CD4-positive, alpha-beta memory T cell (primary cell): Measurements from ENCODE around the gene CTBP2. TPM values are rescaled to one million over a fixed set of nuclear protein-coding genes. Genes with fewer than 3 reads are reported as not detected.

Experiments
- CTCF ChIA-PET: fragments of 350-600 bp; sonication (Branson Sonifier 250); formaldehyde crosslinking; loops from one replicate; lab custom pipeline; 2021; ENCODE audit warnings: inconsistent platforms; ENCODE audit not compliant: partially characterized antibody; lab: Charles Lee
- POLR2A ChIA-PET: fragments of 350-600 bp; sonication (Branson Sonifier 250); formaldehyde crosslinking; loops from one replicate; lab custom pipeline; 2021; ENCODE audit not compliant: partially characterized antibody; lab: Charles Lee
- DNase-seq, 5 donors: peaks; one replicate each; pipeline versions ENCODE4 v3.0.0 to v3.0.0-alpha.2; 2020 to 2022; ENCODE audit warnings: mixed read lengths in 1 of 5
- H3K27ac ChIP-seq: one replicate; pipeline ENCODE4 v1.7.0; 2013; ENCODE audit warnings: low read depth, low read length
- H3K27me3 ChIP-seq: 2 replicates; pipeline ENCODE4 v1.7.0; 2013; ENCODE audit warnings: mild to moderate bottlenecking, low read length, moderate library complexity; ENCODE audit not compliant: insufficient read depth
- H3K36me3 ChIP-seq: 2 replicates; pipeline ENCODE4 v1.7.0; 2013; ENCODE audit warnings: mild to moderate bottlenecking, low read length, moderate library complexity; ENCODE audit not compliant: insufficient read depth
- H3K4me1 ChIP-seq: 2 replicates; pipeline ENCODE4 v1.7.0; 2013; ENCODE audit warnings: mild to moderate bottlenecking, low read length, moderate library complexity; ENCODE audit not compliant: insufficient read depth
- H3K4me3 ChIP-seq, 2 donors: one replicate each; pipeline ENCODE4 v1.7.0; 2013; ENCODE audit warnings: low read length in 2 of 2, mild to moderate bottlenecking in 1 of 2
- H3K9me3 ChIP-seq, 2 donors: one replicate each; pipeline ENCODE4 v1.7.0; 2013; ENCODE audit warnings: low read length in 2 of 2, control low read depth in 1 of 2; ENCODE audit not compliant: control insufficient read depth in 1 of 2
- H3K27ac Mint-ChIP-seq, 7 donors: one replicate each; pipeline ENCODE4 v1.8.0; 2020 to 2021; ENCODE audit warnings: mixed read lengths in 7 of 7, mild to moderate bottlenecking in 6 of 7, inconsistent platforms in 3 of 7, moderate library complexity in 3 of 7
- H3K27me3 Mint-ChIP-seq, 2 donors: one replicate each; pipeline ENCODE4 v1.8.0; 2020 to 2021; ENCODE audit warnings: mixed read lengths in 2 of 2
- H3K36me3 Mint-ChIP-seq, 2 donors: one replicate each; pipeline ENCODE4 v1.8.0; 2020 to 2021; ENCODE audit warnings: mixed read lengths in 2 of 2, inconsistent platforms in 1 of 2, mild to moderate bottlenecking in 1 of 2
- H3K4me1 Mint-ChIP-seq, 4 donors: one replicate each; pipeline ENCODE4 v1.8.0; 2020 to 2021; ENCODE audit warnings: mixed read lengths in 4 of 4, mild to moderate bottlenecking in 1 of 4
- H3K4me3 Mint-ChIP-seq, 8 donors: one replicate each; pipeline ENCODE4 v1.8.0; 2020 to 2021; ENCODE audit warnings: mixed read lengths in 8 of 8, mild to moderate bottlenecking in 7 of 8, moderate library complexity in 6 of 8, inconsistent platforms in 3 of 8
- H3K9me3 Mint-ChIP-seq, 8 donors: one replicate each; pipeline ENCODE4 v1.8.0; 2020 to 2021; ENCODE audit warnings: mixed read lengths in 8 of 8, mild to moderate bottlenecking in 5 of 8, inconsistent platforms in 3 of 8, moderate library complexity in 1 of 8
- intact Hi-C: fragments of 100-400 bp; cut with micrococcal nuclease; formaldehyde crosslinking; loops from one replicate; pipeline ENCODE4 v1.15.1; 2023
- polyA plus RNA-seq, 2 donors: library from polyadenylated mRNA; unstranded; fragments of 300-500 nt; fragmentation: Illumina TruSeq; gene quantifications; one replicate each; pipeline ENCODE4 v1.2.3, GENCODE V29; 2021
- total RNA-seq, 2 experiments: library from RNA; stranded (reverse); gene quantifications; one replicate each; pipeline ENCODE4 v1.2.3, GENCODE V29; 2021

CTBP2 gene
- total and polyA plus RNA-seq, 4 experiments from 2014 or later: 0.16 to 0.97 (median 0.61) TPM; not detected in 1

DNA sequence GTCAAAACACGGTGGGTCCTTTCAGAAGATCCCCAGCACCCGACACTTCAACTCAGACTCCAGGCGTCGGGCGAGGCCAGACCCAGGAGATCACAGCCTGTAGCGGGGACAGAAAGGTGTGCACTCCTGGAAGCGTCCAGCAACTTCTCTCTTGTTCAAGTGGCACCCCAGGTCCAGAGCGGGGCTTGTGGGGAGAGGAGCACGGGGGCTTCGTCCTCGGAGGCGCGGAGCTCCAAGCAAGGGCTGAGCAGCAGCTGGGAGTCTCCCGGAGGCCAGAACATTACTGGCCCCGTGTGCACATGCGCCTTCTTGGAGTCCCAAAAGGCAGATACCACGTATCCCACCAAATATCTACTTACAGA is 163.5 kb downstream of the CTBP2 start:
- no peak for DNase-seq

GRCh38 chr10:124996127-124996853 is 164.1 kb downstream of the CTBP2 start:
- ChIA-PET POLR2A (no interaction called here), CTCF (no interaction called here)
- Mint-ChIP-seq H3K4me3 (no peak overlapping the region), H3K27me3 (no peaks in the 10 kb centered on the region), H3K4me1 (peaks cover 0 to 2% (median 0%) of the 10 kb centered on the region in 4 donors), H3K36me3 (no peaks in the 10 kb centered on the region), H3K9me3 (no peaks in the 10 kb centered on the region), H3K27ac (peak overlapping the region in 1 of 7 donors; percentile 41)
- no peaks in the 10 kb centered on the region for H3K9me3 ChIP-seq
- no peaks in the 10 kb centered on the region for H3K27me3 ChIP-seq
- no peaks in the 10 kb centered on the region for H3K4me1 ChIP-seq
- H3K36me3 ChIP-seq: no peaks in the 10 kb centered on the region
- no peak for DNase-seq
- intact Hi-C loops: no loop called here
- no peak overlapping the region for H3K27ac ChIP-seq
- no peak overlapping the region for H3K4me3 ChIP-seq

More for the DNA sequence above, 163.5 kb downstream of the CTBP2 start:
- no peaks in the 10 kb centered on the region for H3K36me3 Mint-ChIP-seq
- H3K27me3 Mint-ChIP-seq: no peaks in the 10 kb centered on the region
- H3K9me3 Mint-ChIP-seq: no peaks in the 10 kb centered on the region
- H3K27me3 ChIP-seq: no peaks in the 10 kb centered on the region
- no peaks in the 10 kb centered on the region for H3K9me3 ChIP-seq
- no peak overlapping the region for H3K4me3 Mint-ChIP-seq
- CTCF ChIA-PET: no interaction called here
- H3K27ac Mint-ChIP-seq: no peak overlapping the region
- H3K4me1 Mint-ChIP-seq: peaks cover 0 to 2% (median 0%) of the 10 kb centered on the region in 4 donors
- no peaks in the 10 kb centered on the region for H3K36me3 ChIP-seq
- no peaks in the 10 kb centered on the region for H3K4me1 ChIP-seq
- H3K4me3 ChIP-seq: no peak overlapping the region
- POLR2A ChIA-PET: no interaction called here
- no peak overlapping the region for H3K27ac ChIP-seq
- intact Hi-C loops: no loop called here

- no peak overlapping the region for H3K4me3 ChIP-seq
- Mint-ChIP-seq H3K36me3 (peaks cover under 1 to 2% of the 10 kb centered on the region in 2 donors), H3K4me1 (peaks cover 0 to 2% (median 0%) of the 10 kb centered on the region in 4 donors), H3K4me3 (no peak overlapping the region), H3K27ac (peak overlapping the region in 1 of 7 donors; percentile 8), H3K27me3 (no peaks in the 10 kb centered on the region), H3K9me3 (no peaks in the 10 kb centered on the region)
- intact Hi-C loops: no loop called here
- H3K36me3 ChIP-seq: no peaks in the 10 kb centered on the region
- H3K27me3 ChIP-seq: no peaks in the 10 kb centered on the region
- CTCF ChIA-PET: no interaction called here
- no peak overlapping the region for H3K27ac ChIP-seq
- H3K9me3 ChIP-seq: no peaks in the 10 kb centered on the region
- no peak for DNase-seq
- H3K4me1 ChIP-seq: no peaks in the 10 kb centered on the region
- POLR2A ChIA-PET: no interaction called here
These were observed 164.8 kb downstream of the CTBP2 start for GRCh38 chr10:124995605-124996004.

GRCh38 chr10:124994573-124995473 is 165.5 kb downstream of the CTBP2 start:
- Histone ChIP-seq H3K9me3 (no peaks in the 10 kb centered on the region), H3K27me3 (no peaks in the 10 kb centered on the region), H3K4me1 (no peaks in the 10 kb centered on the region), H3K27ac (no peak overlapping the region), H3K36me3 (no peaks in the 10 kb centered on the region), H3K4me3 (no peak overlapping the region)
- intact Hi-C loops: no loop called here
- no peak overlapping the region for H3K4me3 Mint-ChIP-seq
- H3K36me3 Mint-ChIP-seq: peaks cover 4 to 5% of the 10 kb centered on the region in 2 donors
- no peak for DNase-seq
- no peaks in the 10 kb centered on the region for H3K27me3 Mint-ChIP-seq
- H3K27ac Mint-ChIP-seq: peak overlapping the region in 1 of 7 donors; percentile 8
- CTCF ChIA-PET: no interaction called here
- POLR2A ChIA-PET: no interaction called here
- H3K4me1 Mint-ChIP-seq: peaks cover 0 to 2% (median 0%) of the 10 kb centered on the region in 4 donors
- H3K9me3 Mint-ChIP-seq: no peaks in the 10 kb centered on the region

DNA sequence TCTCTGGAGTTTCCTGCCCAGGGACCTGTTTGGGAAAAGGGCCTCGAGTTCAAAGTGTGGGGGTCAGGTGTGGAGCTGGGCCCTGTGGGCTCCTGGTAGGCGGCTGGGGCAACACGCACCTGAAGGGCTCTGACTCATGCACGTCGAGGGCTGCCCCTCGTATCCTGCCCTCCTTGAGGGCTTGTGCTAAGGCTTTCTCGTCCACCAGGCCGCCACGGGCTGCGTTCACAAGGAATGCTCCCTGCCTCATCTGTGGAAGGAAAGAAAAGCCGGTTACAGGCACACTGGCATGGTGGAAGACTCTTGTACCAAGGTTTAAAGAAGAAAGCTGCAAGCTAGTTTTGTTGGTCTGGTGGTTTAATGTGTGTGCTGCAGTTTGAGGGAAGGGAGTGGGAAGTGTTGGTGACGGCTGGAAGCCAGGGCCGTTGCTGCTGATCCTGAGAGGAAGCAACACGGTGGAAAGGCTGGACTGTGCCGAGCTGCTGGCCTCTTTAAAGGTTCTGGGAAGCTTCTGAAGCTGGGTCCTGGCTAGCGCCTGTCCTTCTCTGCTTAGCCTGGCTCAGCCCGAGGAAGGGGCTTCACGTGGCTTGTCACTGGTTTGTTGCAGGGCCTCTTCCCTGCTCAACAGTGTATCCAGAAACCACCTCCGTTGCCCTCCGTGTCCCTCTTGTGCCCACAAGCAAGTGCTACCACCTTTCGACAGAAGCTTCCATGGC is 166.5 kb downstream of the CTBP2 start:
- peaks cover 0 to 4% (median under 1%) of the 10 kb centered on the region in 4 donors for H3K4me1 Mint-ChIP-seq
- no peak overlapping the region for H3K4me3 ChIP-seq
- H3K9me3 Mint-ChIP-seq: no peaks in the 10 kb centered on the region
- H3K4me1 ChIP-seq: no peaks in the 10 kb centered on the region
- intact Hi-C loops: no loop called here
- H3K27ac ChIP-seq: no peak overlapping the region
- ChIA-PET CTCF (no interaction called here), POLR2A (no interaction called here)
- H3K9me3 ChIP-seq: no peaks in the 10 kb centered on the region
- no peak overlapping the region for H3K27ac Mint-ChIP-seq
- DNase-seq: no peak
- H3K36me3 ChIP-seq: no peaks in the 10 kb centered on the region
- no peak overlapping the region for H3K4me3 Mint-ChIP-seq
- H3K36me3 Mint-ChIP-seq: peaks cover 11 to 12% of the 10 kb centered on the region in 2 donors
- H3K27me3 ChIP-seq: no peaks in the 10 kb centered on the region
- H3K27me3 Mint-ChIP-seq: no peaks in the 10 kb centered on the region

DNA sequence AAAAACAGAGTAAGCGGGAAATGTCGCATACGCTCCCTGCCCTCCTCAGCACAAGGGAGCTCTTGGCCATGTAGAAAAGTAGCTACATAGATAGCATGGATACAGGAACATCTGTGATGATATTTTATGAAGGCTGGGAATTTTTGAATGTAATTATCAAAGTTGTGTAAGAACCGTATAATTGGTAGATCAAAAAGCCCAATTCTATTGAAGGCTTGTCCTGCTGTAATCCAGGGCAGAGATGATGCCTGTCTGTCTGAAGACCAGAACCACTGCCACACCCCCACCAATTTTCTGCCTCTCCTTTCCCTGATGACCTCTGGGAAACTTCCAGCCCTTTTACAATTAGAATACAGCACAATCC is 167.0 kb downstream of the CTBP2 start:
- Histone ChIP-seq H3K27ac (no peak overlapping the region), H3K27me3 (no peaks in the 10 kb centered on the region), H3K9me3 (no peaks in the 10 kb centered on the region), H3K36me3 (no peaks in the 10 kb centered on the region), H3K4me1 (no peaks in the 10 kb centered on the region), H3K4me3 (no peak overlapping the region)
- no peaks in the 10 kb centered on the region for H3K27me3 Mint-ChIP-seq
- intact Hi-C loops: no loop called here
- no peak overlapping the region for H3K27ac Mint-ChIP-seq
- no peak for DNase-seq
- no peak overlapping the region for H3K4me3 Mint-ChIP-seq
- peaks cover 15 to 18% of the 10 kb centered on the region in 2 donors for H3K36me3 Mint-ChIP-seq
- POLR2A ChIA-PET: no interaction called here
- H3K4me1 Mint-ChIP-seq: peaks cover 0 to 4% (median under 1%) of the 10 kb centered on the region in 4 donors
- H3K9me3 Mint-ChIP-seq: no peaks in the 10 kb centered on the region
- CTCF ChIA-PET: interaction anchor here (0.8 to 1.4 kb wide), 5 partner anchors 10 to 56 kb away, joined by 3 to 7 read pairs (median 4); no protein-coding TSS in a partner anchor
